ENCODE results near the gene ARAP3. TPM values are rescaled to one million over a fixed set of nuclear protein-coding genes. Genes with fewer than 3 reads are reported as not detected.

Gene ARAP3
- total RNA-seq, 1 donor, result 2.2 TPM

- Histone ChIP-seq H4K20me1 (ENCODE audit: insufficient read depth, low read length) (peaks cover 30% of the 10 kb centered on the region), H3K4me3 (ENCODE audit: insufficient read depth, low read length) (no peak overlapping the region), H3K9me3 (ENCODE audit: low read depth, low read length) (no peaks in the 10 kb centered on the region), H3K4me1 (ENCODE audit: insufficient read depth, low read length) (peaks cover 17% of the 10 kb centered on the region), H3K36me3 (ENCODE audit: insufficient read depth, low read length) (peaks cover 33% of the 10 kb centered on the region), H3K4me2 (ENCODE audit: insufficient read depth, low read length) (no peak overlapping the region), H2AFZ (ENCODE audit: low read length) (no peak overlapping the region), H3K79me2 (ENCODE audit: insufficient read depth, low read length) (peaks cover 10% of the 10 kb centered on the region), H3K27ac (ENCODE audit: low read depth, low read length) (no peak overlapping the region), H3K27me3 (ENCODE audit: insufficient read depth, low read length) (no peaks in the 10 kb centered on the region)
- no peak for TF ChIP-seq CTCF (IDR thresholded peaks at IDR 0.05; ENCODE audit: extremely low read depth, low read depth, low read length)
- DNase-seq (ENCODE audit: insufficient read length, low spot score, missing footprints), result no peak
These were observed 41.3 kb downstream of the ARAP3 start for GRCh38 chr5:141640698-141641097.

- Histone ChIP-seq H2AFZ (ENCODE audit: low read length) (no peak overlapping the region), H3K4me3 (ENCODE audit: insufficient read depth, low read length) (no peak overlapping the region)
- no peak for TF ChIP-seq CTCF (IDR thresholded peaks at IDR 0.05; ENCODE audit: extremely low read depth, low read depth, low read length)
These were observed 42.0 kb downstream of the ARAP3 start for GRCh38 chr5:141640051-141640415.

DNA sequence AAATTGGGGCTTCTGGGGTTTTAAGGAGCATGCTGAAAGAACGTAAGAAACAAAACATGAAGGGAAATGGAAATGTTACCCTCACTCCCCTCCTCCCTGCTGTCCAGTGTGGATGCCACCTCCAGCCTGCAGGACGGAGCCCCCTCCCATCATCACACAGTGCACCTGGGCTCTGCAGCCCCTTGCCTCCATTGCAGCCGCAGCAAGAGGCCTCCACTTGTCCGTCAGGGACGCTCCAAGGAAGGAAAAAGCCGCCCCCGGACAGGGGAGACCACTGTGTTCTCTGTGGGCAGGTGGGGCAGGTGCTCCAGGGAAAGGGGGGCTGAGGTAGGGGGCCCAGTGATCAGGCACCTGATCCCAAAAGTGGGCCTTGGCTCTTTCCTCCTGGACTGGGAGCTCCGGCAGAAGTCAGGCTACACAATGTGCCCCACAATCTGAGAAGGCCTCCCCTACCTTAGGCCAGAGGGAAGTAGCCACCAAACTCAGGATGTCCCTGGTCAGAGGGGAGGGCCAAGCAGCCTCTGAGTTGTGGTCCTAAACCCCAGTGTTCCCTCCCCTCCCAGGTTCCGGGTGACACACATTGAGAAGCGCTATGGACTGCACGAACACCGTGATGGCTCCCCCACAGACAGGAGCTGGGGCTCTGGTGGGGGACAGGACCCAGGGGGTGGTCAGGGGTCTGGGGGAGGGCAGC, 42.5 kb downstream of the ARAP3 start:
- DNase-seq (ENCODE audit: insufficient read length, low spot score, missing footprints), result no peak
- Histone ChIP-seq H3K4me1 (ENCODE audit: insufficient read depth, low read length) (peaks cover 25% of the 10 kb centered on the region), H3K79me2 (ENCODE audit: insufficient read depth, low read length) (peaks cover 22% of the 10 kb centered on the region), H3K4me2 (ENCODE audit: insufficient read depth, low read length) (no peak overlapping the region), H3K36me3 (ENCODE audit: insufficient read depth, low read length) (peaks cover 28% of the 10 kb centered on the region), H3K27me3 (ENCODE audit: insufficient read depth, low read length) (no peaks in the 10 kb centered on the region), H3K27ac (ENCODE audit: low read depth, low read length) (no peak overlapping the region), H4K20me1 (ENCODE audit: insufficient read depth, low read length) (peaks cover 41% of the 10 kb centered on the region), H3K9me3 (ENCODE audit: low read depth, low read length) (no peaks in the 10 kb centered on the region), H3K4me3 (ENCODE audit: insufficient read depth, low read length) (no peak overlapping the region), H2AFZ (ENCODE audit: low read length) (no peak overlapping the region)
- no peak for TF ChIP-seq CTCF (IDR thresholded peaks at IDR 0.05; ENCODE audit: extremely low read depth, low read depth, low read length)

More at GRCh38 chr5:141640051-141640415, 42.0 kb downstream of the ARAP3 start:
- no peak overlapping the region for H3K27ac ChIP-seq (ENCODE audit: low read depth, low read length)
- H3K4me2 ChIP-seq (ENCODE audit: insufficient read depth, low read length), result no peak overlapping the region
- H3K9me3 ChIP-seq (ENCODE audit: low read depth, low read length), result no peaks in the 10 kb centered on the region
- DNase-seq (ENCODE audit: insufficient read length, low spot score, missing footprints), result no peak
- H3K27me3 ChIP-seq (ENCODE audit: insufficient read depth, low read length), result no peaks in the 10 kb centered on the region
- peaks cover 24% of the 10 kb centered on the region for H3K4me1 ChIP-seq (ENCODE audit: insufficient read depth, low read length)
- H3K79me2 ChIP-seq (ENCODE audit: insufficient read depth, low read length), result peaks cover 16% of the 10 kb centered on the region
- peaks cover 26% of the 10 kb centered on the region for H3K36me3 ChIP-seq (ENCODE audit: insufficient read depth, low read length)
- peaks cover 36% of the 10 kb centered on the region for H4K20me1 ChIP-seq (ENCODE audit: insufficient read depth, low read length)

GRCh38 chr5:141638771-141639170, 43.3 kb downstream of the ARAP3 start:
- Histone ChIP-seq H2AFZ (ENCODE audit: low read length) (no peak overlapping the region), H3K36me3 (ENCODE audit: insufficient read depth, low read length) (peaks cover 21% of the 10 kb centered on the region), H3K4me1 (ENCODE audit: insufficient read depth, low read length) (peaks cover 25% of the 10 kb centered on the region), H3K27me3 (ENCODE audit: insufficient read depth, low read length) (no peaks in the 10 kb centered on the region), H4K20me1 (ENCODE audit: insufficient read depth, low read length) (peaks cover 48% of the 10 kb centered on the region), H3K27ac (ENCODE audit: low read depth, low read length) (no peak overlapping the region), H3K9me3 (ENCODE audit: low read depth, low read length) (no peaks in the 10 kb centered on the region), H3K4me3 (ENCODE audit: insufficient read depth, low read length) (no peak overlapping the region), H3K79me2 (ENCODE audit: insufficient read depth, low read length) (peaks cover 29% of the 10 kb centered on the region), H3K4me2 (ENCODE audit: insufficient read depth, low read length) (no peak overlapping the region)
- DNase-seq (ENCODE audit: insufficient read length, low spot score, missing footprints), result no peak
- no peak for TF ChIP-seq CTCF (IDR thresholded peaks at IDR 0.05; ENCODE audit: extremely low read depth, low read depth, low read length)
